Mucosa of rectum (tissue), 2 donors: ENCODE measurements around the gene MRPS9.

ENCODE experiments used
- H3K27ac ChIP-seq, 2 donors: one replicate each; pipeline ENCODE4 v1.7.0; 2013; ENCODE audit warnings: inconsistent platforms in 2 of 2, low read depth in 2 of 2, low read length in 2 of 2
- H3K27me3 ChIP-seq, 2 donors: one replicate each; pipeline ENCODE4 v1.7.0; 2013; ENCODE audit warnings: low read length in 2 of 2; ENCODE audit not compliant: control insufficient read depth in 2 of 2, insufficient read depth in 2 of 2
- H3K36me3 ChIP-seq, 2 donors: one replicate each; pipeline ENCODE4 v1.7.0; 2013; ENCODE audit warnings: low read length in 2 of 2; ENCODE audit not compliant: control insufficient read depth in 2 of 2, insufficient read depth in 2 of 2
- H3K4me1 ChIP-seq, 2 donors: one replicate each; pipeline ENCODE4 v1.7.0; 2013; ENCODE audit warnings: low read length in 2 of 2, mild to moderate bottlenecking in 1 of 2; ENCODE audit not compliant: control insufficient read depth in 2 of 2, insufficient read depth in 2 of 2
- H3K4me3 ChIP-seq, 2 donors: one replicate each; pipeline ENCODE4 v1.7.0; 2013; ENCODE audit warnings: low read length in 2 of 2
- H3K9ac ChIP-seq, 2 donors: one replicate each; pipeline ENCODE4 v1.7.0; 2013; ENCODE audit warnings: low read length in 2 of 2, low read depth in 1 of 2, mild to moderate bottlenecking in 1 of 2
- H3K9me3 ChIP-seq, 2 donors: one replicate each; pipeline ENCODE4 v1.7.0; 2013; ENCODE audit warnings: low read length in 2 of 2; ENCODE audit not compliant: control insufficient read depth in 2 of 2
- donor health status: healthy.
- donor health status: Normal muscosa, but diverticular disease.

The MRPS9 gene

DNA sequence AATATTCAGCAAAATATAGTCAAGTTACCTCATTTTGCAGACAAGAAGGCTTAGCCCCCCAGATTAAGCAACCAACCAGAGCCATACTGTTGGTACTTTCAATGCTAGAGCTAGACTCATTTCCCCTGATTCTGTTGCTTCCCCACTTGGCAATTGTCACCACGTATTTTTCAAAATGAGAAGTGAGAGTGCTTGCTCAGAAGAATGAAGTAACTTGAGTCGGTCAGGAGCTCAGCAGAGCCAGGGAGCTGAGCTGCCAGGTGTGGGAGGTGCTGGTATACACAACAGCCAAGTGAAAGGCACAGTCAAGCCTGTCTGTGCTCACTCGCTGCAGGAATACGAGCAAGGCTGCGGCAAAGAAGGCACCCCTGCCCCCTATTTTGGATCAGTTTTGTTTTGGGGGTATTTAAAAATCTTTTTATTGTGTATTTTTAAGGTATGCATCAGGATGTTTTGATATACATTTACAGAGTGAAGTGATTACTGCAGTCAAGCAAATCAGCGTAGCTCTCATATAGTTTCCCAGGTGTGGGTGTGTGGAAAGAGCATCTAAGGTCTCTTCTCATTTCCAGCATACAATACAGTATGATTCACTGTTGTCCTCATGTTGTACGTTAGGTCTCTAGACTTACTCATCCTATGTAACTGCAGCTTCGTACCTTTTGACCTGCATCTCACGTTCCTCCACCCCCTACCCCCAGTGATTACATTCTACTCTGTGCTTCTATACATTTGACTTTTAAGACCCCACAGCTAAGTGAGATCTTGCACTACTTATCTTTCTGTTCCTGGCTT lies 62.4 kb downstream of the MRPS9 start:
- Histone ChIP-seq H3K27me3 (no peaks in the 10 kb centered on the region), H3K27ac (no peak overlapping the region), H3K4me1 (no peaks in the 10 kb centered on the region), H3K36me3 (peaks cover 22 to 28% of the 10 kb centered on the region in 2 donors), H3K4me3 (no peak overlapping the region), H3K9me3 (no peaks in the 10 kb centered on the region), H3K9ac (no peak overlapping the region)

DNA sequence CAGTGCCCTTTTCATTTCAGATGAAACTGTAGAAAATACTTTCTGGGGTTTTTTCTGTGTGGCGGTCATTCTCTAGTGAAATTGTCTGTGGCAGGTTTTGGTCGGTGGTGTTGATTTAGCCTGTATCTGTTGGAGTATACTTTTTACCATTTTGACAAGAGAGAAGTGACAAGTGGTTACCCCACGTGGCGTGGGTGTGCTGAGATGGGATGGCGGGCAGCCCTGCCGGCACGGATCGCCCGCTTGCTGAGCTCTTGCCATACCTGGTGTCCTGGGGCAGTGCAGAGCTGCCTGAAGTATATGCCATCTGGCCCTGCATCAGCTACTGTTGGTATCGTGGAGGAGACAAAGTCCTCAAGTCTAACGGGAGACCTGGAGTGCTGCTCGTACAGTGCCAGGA lies 64.1 kb downstream of the MRPS9 start:
- peaks cover 22 to 28% of the 10 kb centered on the region in 2 donors for H3K36me3 ChIP-seq
- H3K9ac ChIP-seq: no peak overlapping the region
- H3K4me3 ChIP-seq: no peak overlapping the region
- no peaks in the 10 kb centered on the region for H3K9me3 ChIP-seq
- H3K27ac ChIP-seq: no peak overlapping the region
- H3K27me3 ChIP-seq: no peaks in the 10 kb centered on the region
- no peaks in the 10 kb centered on the region for H3K4me1 ChIP-seq

DNA sequence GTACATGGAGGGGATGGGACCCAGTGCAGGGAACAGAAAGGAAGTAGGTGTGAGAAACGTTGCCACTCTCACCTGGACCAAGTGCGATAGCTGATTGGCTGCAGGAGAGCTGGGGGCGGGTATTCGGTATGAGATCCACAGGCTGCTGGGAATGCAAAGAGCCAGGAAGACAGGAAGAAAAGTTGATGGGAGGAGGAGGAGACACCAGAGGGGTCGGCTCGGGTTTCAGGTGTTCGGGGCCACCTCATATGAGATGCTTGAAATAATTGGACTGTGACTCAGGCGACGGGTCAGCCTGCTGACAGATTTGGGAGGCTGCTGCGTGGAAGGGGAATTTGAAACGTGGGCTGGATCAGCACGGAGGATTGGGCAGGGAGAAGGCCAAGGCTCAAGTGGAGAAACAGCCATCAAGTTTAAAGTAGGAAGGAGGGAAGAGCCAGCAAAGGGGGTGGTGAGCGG lies 65.1 kb downstream of the MRPS9 start:
- H3K27me3 ChIP-seq: no peaks in the 10 kb centered on the region
- no peak overlapping the region for H3K9ac ChIP-seq
- H3K27ac ChIP-seq: no peak overlapping the region
- no peaks in the 10 kb centered on the region for H3K4me1 ChIP-seq
- no peak overlapping the region for H3K4me3 ChIP-seq
- peaks cover 16 to 19% of the 10 kb centered on the region in 2 donors for H3K36me3 ChIP-seq
- H3K9me3 ChIP-seq: no peaks in the 10 kb centered on the region

DNA sequence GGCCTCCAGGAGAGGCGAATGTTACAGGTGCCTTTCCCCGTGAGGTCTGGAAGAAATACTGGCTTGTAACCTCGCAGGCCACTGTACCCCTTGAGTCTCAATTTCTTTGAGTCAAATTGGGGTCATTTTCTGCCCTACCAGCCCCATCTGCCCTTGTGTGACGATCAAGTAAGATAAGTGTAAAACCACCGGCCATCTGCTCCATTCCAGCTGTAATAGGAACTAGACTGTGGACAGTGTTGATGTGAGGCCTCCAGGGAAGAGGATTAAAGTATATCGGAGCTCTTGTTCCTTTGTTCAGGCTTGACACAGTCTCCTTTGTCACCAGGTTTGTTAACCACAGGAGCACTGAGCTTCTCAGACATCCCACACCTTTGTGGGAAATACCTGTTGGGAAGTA lies 65.6 kb downstream of the MRPS9 start:
- Histone ChIP-seq H3K9me3 (no peaks in the 10 kb centered on the region), H3K27ac (no peak overlapping the region), H3K4me1 (no peaks in the 10 kb centered on the region), H3K4me3 (no peak overlapping the region), H3K36me3 (peaks cover 14 to 17% of the 10 kb centered on the region in 2 donors), H3K27me3 (no peaks in the 10 kb centered on the region), H3K9ac (no peak overlapping the region)

DNA sequence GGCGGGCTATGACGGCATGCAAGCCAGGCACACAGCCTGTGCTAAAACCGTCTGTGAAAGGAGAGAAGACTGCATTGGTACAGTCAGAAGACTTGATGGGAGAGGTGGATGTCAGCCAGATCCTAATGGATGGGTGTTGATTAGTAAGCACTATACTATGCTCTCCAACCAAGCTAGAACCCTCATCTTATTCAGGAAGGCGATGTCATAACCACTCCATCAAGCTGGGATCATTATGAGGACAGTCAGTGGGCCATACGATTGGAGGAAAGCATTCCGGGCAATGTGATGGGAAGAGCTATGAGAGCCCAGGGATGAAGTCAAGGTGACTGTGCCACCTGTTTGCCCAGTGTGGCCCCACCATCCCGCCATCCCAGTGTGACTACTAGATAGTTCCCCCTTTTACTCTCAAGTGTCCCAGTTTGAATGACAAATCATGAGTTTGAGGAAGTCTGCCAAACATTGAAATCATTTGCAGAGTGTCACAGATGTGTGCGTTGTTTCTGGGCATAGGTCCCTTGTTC lies 66.4 kb downstream of the MRPS9 start:
- Histone ChIP-seq H3K4me3 (no peak overlapping the region), H3K27ac (no peak overlapping the region), H3K4me1 (no peaks in the 10 kb centered on the region), H3K9me3 (no peaks in the 10 kb centered on the region), H3K36me3 (peaks cover 14 to 15% of the 10 kb centered on the region in 2 donors), H3K9ac (no peak overlapping the region), H3K27me3 (no peaks in the 10 kb centered on the region)

DNA sequence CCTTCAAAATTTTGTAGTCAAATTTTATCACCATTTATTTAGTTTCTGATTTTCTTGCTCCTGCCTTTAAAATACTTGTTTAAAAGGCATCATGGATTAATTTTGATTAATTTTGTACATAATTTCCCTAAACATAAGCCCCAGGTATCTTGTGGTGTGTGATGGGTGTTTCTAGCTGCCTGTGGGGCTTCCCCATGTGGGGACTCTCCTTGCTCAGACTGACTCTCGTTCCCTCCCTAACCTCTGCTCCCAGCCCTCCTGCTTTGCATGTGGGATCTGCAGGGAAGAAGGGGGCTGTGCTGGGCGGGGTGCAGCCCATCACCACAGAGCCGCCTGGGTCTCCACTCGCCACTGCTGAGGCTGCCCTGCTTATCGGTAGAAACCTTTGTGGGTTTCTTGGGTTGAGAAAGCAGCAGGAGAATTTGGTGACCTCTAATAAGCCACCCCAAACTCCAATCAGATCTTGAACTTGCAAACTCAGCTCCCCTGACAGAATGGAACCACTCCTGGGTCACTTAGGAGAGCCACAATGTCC lies 72.5 kb downstream of the MRPS9 start:
- no peaks in the 10 kb centered on the region for H3K9me3 ChIP-seq
- no peak overlapping the region for H3K27ac ChIP-seq
- no peak overlapping the region for H3K9ac ChIP-seq
- no peak overlapping the region for H3K4me3 ChIP-seq
- H3K27me3 ChIP-seq: no peaks in the 10 kb centered on the region
- no peaks in the 10 kb centered on the region for H3K4me1 ChIP-seq
- no peaks in the 10 kb centered on the region for H3K36me3 ChIP-seq

DNA sequence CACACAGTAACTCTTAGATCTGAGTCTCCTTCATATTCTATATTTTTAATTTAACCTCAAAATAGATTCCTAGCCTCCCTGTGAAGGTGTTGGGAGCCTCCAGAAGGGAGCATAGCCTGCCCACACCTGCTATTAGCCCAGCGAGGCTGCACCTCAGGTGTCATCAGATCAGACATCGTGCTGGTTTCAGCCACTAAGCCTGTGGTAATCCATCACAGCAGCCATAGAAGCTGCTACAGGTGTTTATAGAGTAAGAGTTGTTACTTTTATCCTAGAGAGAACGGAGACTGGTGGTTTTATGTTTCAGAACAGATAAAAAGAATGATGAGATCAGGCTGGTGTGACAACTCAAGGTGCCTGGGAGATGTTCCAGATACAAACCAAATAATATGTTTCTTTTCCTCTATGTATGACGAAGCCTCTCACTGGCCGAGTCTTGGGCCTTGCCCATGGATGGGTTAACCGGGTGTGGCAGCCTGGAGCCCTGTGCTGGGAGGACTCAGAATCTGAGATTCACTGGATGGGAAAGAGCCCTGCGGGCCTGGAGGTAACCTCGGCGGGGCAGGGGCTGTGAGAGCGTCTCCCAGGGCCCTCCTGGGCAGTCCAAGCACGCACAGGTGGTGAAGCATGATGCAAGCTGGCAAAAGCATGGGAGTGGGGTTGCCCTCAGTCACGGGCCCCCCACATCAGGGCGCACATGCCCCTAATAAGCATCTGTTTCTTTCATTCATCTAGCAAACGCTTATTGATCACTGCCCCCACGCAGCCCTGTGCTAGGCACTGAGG lies 73.7 kb downstream of the MRPS9 start:
- Histone ChIP-seq H3K4me1 (no peaks in the 10 kb centered on the region), H3K27ac (no peak overlapping the region), H3K9me3 (no peaks in the 10 kb centered on the region), H3K27me3 (no peaks in the 10 kb centered on the region), H3K9ac (no peak overlapping the region), H3K36me3 (no peaks in the 10 kb centered on the region), H3K4me3 (no peak overlapping the region)

DNA sequence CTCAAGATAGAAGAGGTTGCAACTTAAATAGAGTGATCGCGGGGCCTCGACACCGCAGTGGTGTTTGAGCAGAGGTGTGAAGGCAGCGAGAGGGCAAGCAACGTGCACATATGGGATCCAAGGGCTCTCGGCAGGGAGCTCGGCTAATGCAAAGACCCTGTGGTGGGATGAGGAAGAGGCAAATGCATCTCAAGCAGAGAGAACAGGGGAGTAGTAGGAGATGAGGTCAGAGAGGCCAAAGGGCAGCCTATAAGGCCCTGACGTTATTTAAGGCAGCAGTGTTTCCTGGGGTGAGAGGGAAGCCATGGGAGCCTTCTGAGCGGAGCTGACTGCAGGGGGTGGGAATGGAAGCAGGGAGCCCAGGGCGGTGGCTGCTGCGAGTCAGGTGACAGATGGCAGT lies 74.5 kb downstream of the MRPS9 start:
- H3K27ac ChIP-seq: no peak overlapping the region
- no peaks in the 10 kb centered on the region for H3K27me3 ChIP-seq
- H3K4me1 ChIP-seq: no peaks in the 10 kb centered on the region
- no peaks in the 10 kb centered on the region for H3K36me3 ChIP-seq
- H3K9ac ChIP-seq: no peak overlapping the region
- no peaks in the 10 kb centered on the region for H3K9me3 ChIP-seq
- H3K4me3 ChIP-seq: no peak overlapping the region

DNA sequence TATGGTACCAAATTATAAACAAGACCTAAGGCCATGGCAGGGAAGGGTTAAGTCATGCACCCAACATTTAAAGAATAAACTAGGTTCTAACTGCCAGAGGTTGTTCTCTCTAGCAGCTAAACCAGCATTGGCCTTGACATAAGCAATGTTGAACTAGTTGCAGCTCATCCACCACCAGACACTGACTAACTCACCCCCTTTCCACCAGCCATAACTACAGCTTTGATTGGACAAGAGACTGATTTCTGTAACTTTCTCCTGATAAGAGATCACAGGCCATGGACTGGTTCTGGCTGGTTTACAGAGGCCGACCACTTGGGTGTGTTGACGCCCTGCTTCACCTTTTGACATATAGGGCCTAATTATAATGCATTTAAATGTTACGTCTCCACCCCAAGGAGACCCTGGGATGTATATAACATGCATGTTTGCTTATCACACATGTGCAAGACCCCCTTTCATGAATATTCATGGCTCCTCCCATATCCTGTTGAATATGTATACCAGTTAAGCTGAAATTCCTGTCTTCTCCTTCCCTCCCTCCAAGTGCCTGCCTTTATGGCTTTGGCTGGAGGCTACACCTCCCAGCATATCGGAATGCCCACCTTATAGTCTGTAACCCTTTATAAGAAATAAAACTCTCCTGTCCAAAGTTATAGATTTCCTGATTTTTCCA lies 75.9 kb downstream of the MRPS9 start:
- H3K36me3 ChIP-seq: no peaks in the 10 kb centered on the region
- H3K4me3 ChIP-seq: no peak overlapping the region
- H3K9me3 ChIP-seq: no peaks in the 10 kb centered on the region
- H3K27me3 ChIP-seq: no peaks in the 10 kb centered on the region
- H3K9ac ChIP-seq: no peak overlapping the region
- no peak overlapping the region for H3K27ac ChIP-seq
- no peaks in the 10 kb centered on the region for H3K4me1 ChIP-seq
